ENCODE results near the gene DIDO1.

Gene DIDO1

GRCh38 chr20:62846166-62846890 is 80.0 kb downstream of the DIDO1 start:
- DNase-seq = no peak

- DNase-seq = no peak
Measured at GRCh38 chr20:62845416-62846160, 80.7 kb downstream of the DIDO1 start.

- no peak for DNase-seq
Measured at GRCh38 chr20:62844182-62844581, 82.1 kb downstream of the DIDO1 start.

GRCh38 chr20:62843656-62844055 is 82.6 kb downstream of the DIDO1 start:
- DNase-seq = no peak

- no peak for DNase-seq
Measured at GRCh38 chr20:62841705-62842212, 84.5 kb downstream of the DIDO1 start.

- DNase-seq = no peak
Measured at GRCh38 chr20:62840244-62841197, 85.8 kb downstream of the DIDO1 start.

GRCh38 chr20:62839816-62840215 is 86.5 kb downstream of the DIDO1 start:
- no peak for DNase-seq

GRCh38 chr20:62839261-62839660 is 87.0 kb downstream of the DIDO1 start:
- no peak for DNase-seq

GRCh38 chr20:62838128-62838891 is 88.0 kb downstream of the DIDO1 start:
- no peak for DNase-seq

- no peak for DNase-seq
Measured at GRCh38 chr20:62837790-62838127, 88.5 kb downstream of the DIDO1 start.

- DNase-seq = no peak
Measured at GRCh38 chr20:62836967-62837490, 89.3 kb downstream of the DIDO1 start.

- no peak for DNase-seq
Measured at GRCh38 chr20:62835931-62836861, 90.1 kb downstream of the DIDO1 start.

GRCh38 chr20:62834967-62835730 is 91.2 kb downstream of the DIDO1 start:
- DNase-seq = no peak

- no peak for DNase-seq
Measured at GRCh38 chr20:62832951-62833391, 93.3 kb downstream of the DIDO1 start.

GRCh38 chr20:62832212-62832922 is 93.9 kb downstream of the DIDO1 start:
- DNase-seq = no peak

GRCh38 chr20:62831854-62832211 is 94.5 kb downstream of the DIDO1 start:
- no peak for DNase-seq

GRCh38 chr20:62831361-62831788 is 94.9 kb downstream of the DIDO1 start:
- no peak for DNase-seq

GRCh38 chr20:62830821-62831220 is 95.5 kb downstream of the DIDO1 start:
- no peak for DNase-seq

GRCh38 chr20:62830251-62830650 is 96.1 kb downstream of the DIDO1 start:
- DNase-seq = no peak
